Stimulated activated CD4-positive, alpha-beta T cell treated with anti-CD3 and anti-CD28 coated beads, Interleukin-4, amount 100 ng/mL, for 1 hour (primary cell): ENCODE measurements around the gene SDC4.

ENCODE experiments used
- DNase-seq: peaks from one replicate; pipeline ENCODE4 v3.0.0-alpha.2; 2020

SDC4 gene

DNA sequence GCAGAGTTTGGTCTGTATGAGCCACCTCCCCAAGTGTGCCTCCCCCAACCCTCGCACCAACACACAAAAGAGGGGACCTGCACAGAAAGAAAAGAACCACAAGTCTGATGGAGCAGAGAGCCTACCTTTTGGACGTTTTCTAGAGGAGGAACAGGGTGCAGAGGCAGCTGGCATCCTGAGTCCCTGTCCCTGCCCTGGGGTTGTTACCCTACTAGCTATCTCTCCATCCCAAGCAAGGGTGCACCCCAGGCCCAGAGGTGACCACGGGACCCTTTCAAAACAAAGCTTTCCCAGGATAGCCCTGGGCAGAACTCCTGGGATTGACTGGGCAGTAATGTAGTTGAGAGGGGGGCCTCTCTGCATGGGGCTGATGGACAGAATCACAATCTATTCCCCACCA is 30.4 kb downstream of the SDC4 start:
- no peak for DNase-seq

GRCh38 chr20:45316150-45317080 is 31.8 kb downstream of the SDC4 start:
- DNase-seq: no peak

GRCh38 chr20:45315672-45316071 is 32.6 kb downstream of the SDC4 start:
- DNase-seq: no peak

DNA sequence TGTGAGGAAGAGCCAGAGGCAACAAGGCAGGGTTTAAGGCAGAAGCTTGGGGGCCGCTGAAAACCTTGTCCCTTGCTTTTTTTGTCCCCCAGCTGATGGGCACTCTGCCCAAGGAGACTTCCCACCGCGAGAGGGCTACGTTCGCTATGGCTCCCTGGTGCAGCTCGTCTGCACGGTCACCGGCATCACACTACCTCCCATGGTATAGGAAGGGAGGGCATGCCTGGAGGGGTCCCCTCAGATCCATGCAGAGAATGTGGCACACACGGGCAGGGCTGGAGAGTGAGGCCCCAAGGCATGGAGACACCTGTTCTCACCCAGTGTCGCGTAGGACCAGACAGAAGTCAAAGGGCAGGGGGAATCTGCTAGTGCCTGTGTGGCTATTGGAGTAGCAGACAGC is 34.3 kb downstream of the SDC4 start:
- no peak for DNase-seq

GRCh38 chr20:45313065-45313695 is 35.0 kb downstream of the SDC4 start:
- no peak for DNase-seq

DNA sequence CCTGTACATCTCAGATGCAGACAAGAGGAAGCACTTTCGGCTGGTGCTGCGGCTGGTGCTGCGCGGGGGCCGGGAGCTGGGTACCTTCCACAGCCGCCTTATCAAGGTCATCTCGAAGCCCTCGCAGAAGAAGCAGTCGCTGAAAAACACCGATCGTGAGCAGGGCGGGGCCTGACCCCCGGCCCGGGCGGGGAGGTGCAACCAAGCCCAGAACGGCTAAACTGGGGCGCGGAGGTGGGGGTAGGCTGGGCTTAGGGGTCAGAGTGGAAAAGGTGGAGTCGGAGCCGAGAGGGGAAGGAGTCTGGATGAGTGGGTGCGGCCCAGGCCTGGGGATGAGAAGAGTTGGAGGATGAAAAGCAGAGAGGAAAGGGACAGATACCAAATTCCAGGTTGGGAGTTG is 36.0 kb downstream of the SDC4 start:
- no peak for DNase-seq

DNA sequence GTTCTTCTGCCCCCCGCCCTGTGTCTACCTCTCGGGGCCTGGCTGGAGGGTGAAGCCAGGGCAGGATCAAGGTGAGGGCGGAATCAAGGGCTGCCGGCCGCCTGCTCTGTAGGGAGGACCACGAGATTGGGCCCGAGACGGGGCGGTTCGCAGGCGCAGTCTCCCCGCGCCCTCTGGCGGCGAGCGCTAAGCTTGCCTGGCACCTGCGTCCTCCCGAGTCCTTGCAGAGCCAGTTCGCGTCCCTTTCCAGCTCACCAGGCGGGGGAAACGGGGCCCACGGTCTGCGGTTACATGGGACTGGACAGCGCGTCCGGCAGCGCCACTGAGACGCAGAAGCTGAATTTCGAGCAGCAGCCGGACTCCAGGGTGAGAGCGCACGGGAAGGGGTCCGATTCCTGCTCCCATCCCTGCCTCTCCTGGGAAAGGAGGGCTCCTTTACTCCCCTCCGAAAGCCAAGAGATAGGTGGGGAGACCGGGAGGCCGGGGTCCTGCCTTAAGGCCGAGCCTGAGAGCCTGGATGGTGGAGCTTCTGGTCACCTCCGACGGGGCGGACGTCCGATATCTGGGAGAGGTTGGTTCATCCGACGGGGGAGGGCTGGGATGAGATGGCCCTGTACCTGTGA is 36.5 kb downstream of the SDC4 start:
- DNase-seq: peak; percentile 75

DNA sequence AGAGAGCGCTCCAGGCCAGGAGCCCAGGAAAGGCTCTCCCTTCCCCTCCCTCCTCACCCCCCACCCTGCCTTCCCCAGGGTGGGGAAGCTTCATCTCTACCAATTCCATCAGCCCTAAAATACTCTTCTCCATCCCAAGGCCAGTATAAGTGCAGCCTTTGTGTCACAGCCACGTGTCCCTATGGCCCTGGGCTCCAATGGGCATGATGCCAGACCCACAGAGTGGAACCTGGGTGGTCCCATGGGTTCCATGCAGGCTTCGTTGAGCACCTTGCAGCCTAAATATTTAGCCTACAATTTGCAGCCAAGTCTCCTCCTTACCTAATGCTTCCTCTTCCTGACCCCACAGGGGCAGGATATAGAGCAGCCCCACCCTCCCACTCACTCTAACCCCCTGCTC is 39.1 kb downstream of the SDC4 start:
- DNase-seq: no peak

DNA sequence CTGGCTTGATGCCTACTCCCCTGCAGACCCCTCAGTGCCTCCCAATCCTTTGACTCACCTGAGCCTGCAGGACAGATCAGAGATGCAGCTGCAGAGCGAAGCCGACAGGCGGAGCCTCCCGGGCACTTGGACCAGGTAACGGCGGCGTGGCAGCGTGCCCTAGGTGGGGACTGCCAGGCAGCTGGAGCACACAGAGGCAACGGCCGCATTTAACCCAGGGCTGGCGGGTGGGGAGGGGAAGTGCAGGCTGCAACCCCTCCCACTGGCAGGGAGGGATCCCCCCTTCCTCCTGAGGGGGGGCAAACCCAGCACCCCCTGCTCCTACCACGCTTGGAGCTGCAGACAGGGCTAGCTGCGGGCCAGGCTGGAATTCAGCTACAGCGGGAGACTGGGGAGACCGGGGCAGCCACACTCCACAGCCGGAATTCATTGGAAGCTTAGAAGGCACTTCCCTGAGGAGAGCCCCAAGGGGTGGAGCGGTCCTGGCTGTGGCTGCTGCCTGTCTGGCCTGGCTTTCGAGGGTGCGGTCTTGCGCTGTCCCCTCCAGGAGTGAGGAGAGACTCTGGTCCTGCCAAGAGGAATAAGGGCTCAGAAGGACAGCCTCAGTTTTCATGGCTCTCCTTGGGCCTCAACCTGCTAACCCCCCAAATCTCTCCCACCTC is 40.0 kb downstream of the SDC4 start, which contains the start of gene MATN4:
MATN4 (minus strand) TSS at position 183 of the 662 bp plus-strand sequence. CDS start 2,717 bp downstream, outside the sequence.
- DNase-seq: no peak

GRCh38 chr20:45307076-45307640 is 41.1 kb downstream of the SDC4 start:
- no peak for DNase-seq

GRCh38 chr20:45306431-45306982 is 41.7 kb downstream of the SDC4 start, which contains the start of gene RBPJL:
Gene RBPJL, plus strand, starts transcription at chr20:45306840. Its CDS starts 83 bp downstream, at chr20:45306923.
- DNase-seq: peak; percentile 60

DNA sequence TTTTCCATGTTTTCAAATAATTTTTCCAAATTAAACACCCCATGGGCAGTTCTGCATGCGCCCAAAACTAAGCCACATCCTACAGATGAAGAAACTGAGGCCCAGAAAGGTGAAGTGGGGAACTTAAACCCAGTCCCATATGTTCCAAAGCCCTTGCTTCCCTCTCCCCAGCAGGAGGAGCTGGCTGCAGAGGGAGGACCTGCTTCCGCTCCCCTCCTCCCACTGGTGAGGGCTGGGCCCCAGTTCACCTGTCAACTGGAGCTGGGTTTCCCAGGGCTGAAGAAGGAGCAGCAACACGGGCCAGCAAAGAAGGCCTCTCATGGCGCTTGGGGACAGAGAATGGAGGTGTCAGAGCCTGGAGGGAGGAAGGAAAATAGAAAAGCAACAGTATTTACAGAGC is 43.0 kb downstream of the SDC4 start:
- no peak for DNase-seq

GRCh38 chr20:45304464-45304999 is 43.7 kb downstream of the SDC4 start:
- no peak for DNase-seq

DNA sequence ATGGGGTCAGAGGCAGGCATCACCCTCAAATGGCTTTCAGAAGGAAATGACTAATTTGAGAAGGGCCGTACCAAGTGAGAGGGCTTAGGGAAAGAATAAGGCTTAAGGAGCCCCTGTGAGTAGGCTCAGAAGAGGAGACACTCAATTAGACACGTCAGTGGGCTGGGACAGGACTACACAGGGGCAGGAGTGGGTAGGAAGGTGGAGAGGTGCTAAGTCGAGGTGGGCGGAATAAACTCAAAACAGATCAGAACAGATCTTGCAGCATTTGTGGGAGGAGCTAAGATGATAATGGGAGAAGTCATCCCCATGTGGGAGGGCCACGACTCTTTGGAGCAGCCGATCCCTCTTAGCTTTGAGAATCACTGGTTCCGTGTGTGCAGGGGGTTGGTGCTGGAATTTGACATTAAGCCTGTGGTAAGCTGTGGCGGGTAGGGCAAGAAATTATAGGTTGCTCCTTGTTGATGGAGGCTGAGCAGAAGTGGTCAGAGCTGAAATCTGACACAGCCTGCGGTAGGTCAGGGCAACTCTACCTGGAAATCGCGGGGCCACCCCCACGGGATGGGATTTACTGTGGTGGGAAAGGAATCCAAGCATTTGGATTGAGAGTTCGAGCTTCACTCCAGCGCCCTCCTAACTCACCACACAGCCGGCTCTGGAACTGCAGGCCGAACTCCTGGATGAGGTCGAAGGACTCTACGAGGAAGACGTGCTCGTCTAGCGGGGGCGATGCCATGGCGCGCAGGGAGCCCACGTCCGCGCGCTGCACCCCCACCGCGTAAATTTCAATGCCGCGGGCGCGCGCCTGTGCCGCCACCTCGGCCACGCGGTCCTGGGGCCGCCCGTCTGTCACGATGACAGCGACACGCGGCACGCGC is 44.4 kb downstream of the SDC4 start:
- no peak for DNase-seq

- no peak for DNase-seq
These were observed 46.4 kb downstream of the SDC4 start for GRCh38 chr20:45301824-45302271.

GRCh38 chr20:45300961-45301360 is 47.3 kb downstream of the SDC4 start:
- peak; percentile 50 for DNase-seq

DNA sequence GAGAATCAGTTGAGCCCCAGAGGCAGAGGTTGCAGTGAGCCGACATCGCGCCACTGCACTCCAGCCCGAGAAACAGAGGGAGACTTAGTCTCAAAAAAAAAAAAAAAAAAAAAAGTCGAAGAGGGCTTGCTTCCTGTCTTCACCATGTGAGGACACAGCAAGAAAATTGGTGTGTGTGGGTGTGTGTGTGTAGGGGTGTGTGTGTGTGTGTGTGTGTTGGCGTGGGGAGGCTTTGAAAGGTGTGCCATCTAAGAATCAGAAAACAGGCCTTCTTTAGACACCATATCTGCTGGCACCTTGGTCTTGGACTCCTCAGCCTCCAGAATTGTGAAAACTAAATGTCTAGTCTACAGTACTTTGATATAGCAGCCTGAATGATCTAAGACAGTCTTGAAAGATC is 48.4 kb downstream of the SDC4 start:
- DNase-seq: no peak

GRCh38 chr20:45297786-45298497 is 50.3 kb downstream of the SDC4 start:
- DNase-seq: no peak

GRCh38 chr20:45294659-45295058 is 53.6 kb downstream of the SDC4 start:
- no peak for DNase-seq

DNA sequence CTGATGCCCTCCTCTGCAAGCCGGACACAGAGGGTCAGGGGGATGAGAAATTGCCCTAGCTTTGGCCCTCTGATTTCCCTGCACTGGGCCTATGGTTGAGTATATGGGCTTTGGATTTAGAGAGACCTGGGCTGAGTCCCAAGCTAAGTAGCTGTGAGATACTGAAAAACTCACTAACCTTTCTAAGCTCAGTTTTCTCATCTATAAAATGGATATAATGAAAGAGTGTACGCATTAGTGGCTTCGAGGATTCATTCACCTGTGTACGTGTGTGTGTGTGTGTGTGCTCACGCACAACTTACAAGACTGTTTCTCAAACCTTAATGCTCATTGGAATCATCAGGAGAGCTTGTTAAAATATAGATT is 54.2 kb downstream of the SDC4 start:
- DNase-seq: no peak
